GM23248 (cell line): Measurements from ENCODE around the gene ADISSP.

Experiments used
- EZH2 ChIP-seq: fragments of 200-600 bp; sonication (generic); IDR thresholded peaks from 2 replicates; pipeline ENCODE4 v1.6.1; 2018; ENCODE audit warnings: antibody characterized with exemption, mild to moderate bottlenecking; ENCODE audit not compliant: insufficient read depth, poor library complexity, severe bottlenecking
- EZH2phosphoT487 ChIP-seq: fragments of 200-600 bp; sonication (generic); IDR thresholded peaks from 2 replicates; pipeline ENCODE4 v1.6.1; 2018; ENCODE audit warnings: antibody characterized with exemption, moderate library complexity, mild to moderate bottlenecking, low read depth; ENCODE audit not compliant: insufficient read depth

DNA sequence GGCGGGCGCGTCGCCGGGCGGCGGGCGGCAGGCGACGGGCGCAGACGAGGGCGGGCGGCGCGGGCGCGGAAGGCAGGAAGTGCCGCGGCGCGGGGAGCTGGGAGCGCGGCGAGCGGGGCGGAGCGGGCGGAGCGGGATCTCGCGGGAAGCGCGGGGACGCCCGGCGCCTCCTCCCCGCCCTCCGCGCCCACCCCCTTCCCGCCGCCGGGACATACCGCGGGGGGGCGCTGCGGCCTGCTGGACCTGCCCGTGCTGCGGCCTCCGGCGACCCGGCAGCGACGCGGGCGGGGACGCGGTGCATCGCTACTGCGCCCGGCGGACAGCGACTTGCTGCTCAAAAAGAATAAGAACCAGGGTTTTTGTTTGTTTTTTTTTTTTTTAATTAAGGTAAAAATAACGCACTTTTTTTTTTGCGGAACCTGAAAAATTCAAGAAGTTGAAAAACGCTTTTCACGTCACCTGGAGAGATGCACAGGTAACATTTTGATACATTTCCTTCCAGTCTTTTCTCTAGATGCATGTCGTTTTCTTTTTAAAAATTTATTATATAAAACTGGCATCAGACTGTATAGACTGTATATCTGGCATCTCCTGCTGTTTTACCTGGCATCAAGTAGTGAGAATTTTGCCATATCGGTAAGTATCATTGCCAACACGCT, 19.2 kb upstream of the ADISSP start, which contains the start of gene CENPB:
- TF ChIP-seq EZH2phosphoT487, result no peak
- no peak for TF ChIP-seq EZH2
